K562 (cell line): ENCODE data around the gene VPS33A.

Source experiments
- EZH2 ChIP-seq: IDR thresholded peaks from 2 replicates; pipeline ENCODE4 v1.6.1; 2012; ENCODE audit warnings: low read depth, mild to moderate bottlenecking, inconsistent platforms, low read length, borderline replicate concordance
- FOS ChIP-seq: IDR thresholded peaks from 3 replicates; pipeline ENCODE4 v1.6.1; 2011; ENCODE audit not compliant: insufficient read length; ENCODE audit errors: extremely low read depth
- FOXM1 ChIP-seq, 2 experiments: fragments of 450-650 bp in 1 of 2; sonication (generic) in 1 of 2; formaldehyde crosslinking in 1 of 2; IDR thresholded peaks; 2 replicates each; pipeline versions ENCODE4 v1.6.1 to v1.9.0; 2017 to 2022; ENCODE audit warnings: low read depth in 2 of 2, mild to moderate bottlenecking in 2 of 2, missing genetic modification reagents in 1 of 2, moderate library complexity in 1 of 2
- NCOR1 ChIP-seq: fragments of 450-650 bp; IDR thresholded peaks from 2 replicates; pipeline ENCODE4 v1.6.1; 2016; ENCODE audit warnings: mild to moderate bottlenecking, moderate library complexity
- SP2 ChIP-seq: IDR thresholded peaks from 2 replicates; pipeline ENCODE4 v1.6.1; 2011; ENCODE audit warnings: mild to moderate bottlenecking, low read depth, low read length, moderate library complexity; ENCODE audit not compliant: poor library complexity, severe bottlenecking; ENCODE audit errors: extremely low read depth
- TCF7 ChIP-seq: sonication (generic); IDR thresholded peaks from 2 replicates; pipeline ENCODE4 v1.6.1; 2016; ENCODE audit warnings: antibody characterized with exemption, borderline replicate concordance
- ZC3H4 ChIP-seq: sonication (generic); formaldehyde crosslinking; IDR thresholded peaks from 2 replicates; pipeline ENCODE4 v1.9.0; 2021; ENCODE audit warnings: missing genetic modification reagents, borderline replicate concordance
- ZKSCAN1 ChIP-seq: fragments of 150-350 bp; IDR thresholded peaks from 2 replicates; pipeline ENCODE4 v1.6.1; 2016; ENCODE audit warnings: low read depth, low read length
- TF ChIP-seq, protein P1 (sequence below): sonication (generic); formaldehyde crosslinking; IDR thresholded peaks from 2 replicates; pipeline ENCODE4 v1.8.0; 2022; ENCODE audit warnings: mild to moderate bottlenecking, low read depth, missing genetic modification reagents
- TF ChIP-seq, protein P2 (sequence below), 3 experiments: IDR thresholded peaks in 2 of 3; conservative IDR thresholded peaks in 1 of 3; 2 replicates each; pipeline ENCODE4 v1.5.1; 2011 to 2012; ENCODE audit warnings: low read length in 3 of 3, mild to moderate bottlenecking in 3 of 3, control low read depth in 2 of 3, improper control_type of control experiment in 1 of 3, inconsistent platforms in 1 of 3, low read depth in 1 of 3, mixed read lengths in 1 of 3, moderate library complexity in 1 of 3; ENCODE audit not compliant: insufficient read depth in 2 of 3

DNA sequence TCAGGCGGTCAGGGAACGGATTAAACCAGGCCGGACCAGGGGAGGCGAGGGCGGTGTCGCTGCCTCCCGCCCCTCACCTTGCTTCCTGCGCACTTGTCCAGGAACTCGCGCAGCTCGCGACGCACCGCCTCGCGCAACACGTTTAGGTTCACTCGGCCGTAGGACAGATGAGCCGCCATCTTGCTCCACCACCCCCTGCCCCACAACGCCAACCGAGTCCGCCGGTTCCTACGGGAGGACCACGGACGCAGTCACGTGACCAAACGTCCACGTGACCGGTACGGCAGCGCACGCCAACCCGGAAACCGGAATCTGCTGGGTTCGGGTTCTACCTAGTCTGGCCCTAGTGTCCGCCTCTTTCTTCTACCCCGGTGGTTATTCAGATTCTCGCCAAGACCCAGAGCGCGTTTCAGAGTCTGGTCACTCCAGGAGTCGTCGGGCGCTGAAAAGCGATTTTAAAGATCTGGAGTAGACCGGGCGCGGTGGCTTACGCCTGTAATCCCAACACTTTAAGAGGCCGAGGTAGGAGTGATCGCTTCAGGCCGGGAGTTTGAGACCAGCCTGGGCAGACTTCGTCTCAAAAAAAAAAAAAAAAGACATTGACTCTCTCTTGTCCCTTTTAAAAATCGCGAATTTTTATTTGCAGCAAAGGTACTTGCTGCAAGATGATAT is at the start of gene VPS33A:
- TF ChIP-seq ZKSCAN1 (0 out of 2 replicates have a peak, but pooled peaks have one; percentile 62), TCF7 (peak; percentile 72; the same call in 1 of the 2 replicates), FOXM1 (IDR thresholded peaks at IDR 0.05; ENCODE audit: low read depth) (peak; percentile 78), FOXM1 (CRISPR knock-in tag; IDR thresholded peaks at IDR 0.05; ENCODE audit: low read depth) (no peak; the same call in 1 of the 2 replicates), NCOR1 (peak; percentile 30; the same call in 1 of the 2 replicates), SP2 (peak; percentile 36), ZC3H4 (no peak), EZH2 (no peak), FOS (peak; percentile 75)
- TF ChIP-seq, protein P1, sequence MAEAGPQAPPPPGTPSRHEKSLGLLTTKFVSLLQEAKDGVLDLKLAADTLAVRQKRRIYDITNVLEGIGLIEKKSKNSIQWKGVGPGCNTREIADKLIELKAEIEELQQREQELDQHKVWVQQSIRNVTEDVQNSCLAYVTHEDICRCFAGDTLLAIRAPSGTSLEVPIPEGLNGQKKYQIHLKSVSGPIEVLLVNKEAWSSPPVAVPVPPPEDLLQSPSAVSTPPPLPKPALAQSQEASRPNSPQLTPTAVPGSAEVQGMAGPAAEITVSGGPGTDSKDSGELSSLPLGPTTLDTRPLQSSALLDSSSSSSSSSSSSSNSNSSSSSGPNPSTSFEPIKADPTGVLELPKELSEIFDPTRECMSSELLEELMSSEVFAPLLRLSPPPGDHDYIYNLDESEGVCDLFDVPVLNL (CRISPR knock-in tag) = no peak
- TF ChIP-seq, protein P2, sequence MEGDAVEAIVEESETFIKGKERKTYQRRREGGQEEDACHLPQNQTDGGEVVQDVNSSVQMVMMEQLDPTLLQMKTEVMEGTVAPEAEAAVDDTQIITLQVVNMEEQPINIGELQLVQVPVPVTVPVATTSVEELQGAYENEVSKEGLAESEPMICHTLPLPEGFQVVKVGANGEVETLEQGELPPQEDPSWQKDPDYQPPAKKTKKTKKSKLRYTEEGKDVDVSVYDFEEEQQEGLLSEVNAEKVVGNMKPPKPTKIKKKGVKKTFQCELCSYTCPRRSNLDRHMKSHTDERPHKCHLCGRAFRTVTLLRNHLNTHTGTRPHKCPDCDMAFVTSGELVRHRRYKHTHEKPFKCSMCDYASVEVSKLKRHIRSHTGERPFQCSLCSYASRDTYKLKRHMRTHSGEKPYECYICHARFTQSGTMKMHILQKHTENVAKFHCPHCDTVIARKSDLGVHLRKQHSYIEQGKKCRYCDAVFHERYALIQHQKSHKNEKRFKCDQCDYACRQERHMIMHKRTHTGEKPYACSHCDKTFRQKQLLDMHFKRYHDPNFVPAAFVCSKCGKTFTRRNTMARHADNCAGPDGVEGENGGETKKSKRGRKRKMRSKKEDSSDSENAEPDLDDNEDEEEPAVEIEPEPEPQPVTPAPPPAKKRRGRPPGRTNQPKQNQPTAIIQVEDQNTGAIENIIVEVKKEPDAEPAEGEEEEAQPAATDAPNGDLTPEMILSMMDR (IDR thresholded peaks at IDR 0.05 in 2 of 3, conservative IDR thresholded peaks at IDR 0.05 in 1 of 3; ENCODE audit: insufficient read depth in 2 of 3, low read depth in 1 of 3, low read length in 3 of 3) = no peak
